IMR-90 (cell line): ENCODE data around the gene PPM1A. TPM values are rescaled to one million over a fixed set of nuclear protein-coding genes. Genes with fewer than 3 reads are reported as not detected.
A peak's percentile ranks its signal among the peaks of the same experiment; 100 is the strongest.

Source experiments
- ATAC-seq: fragments of 200-7000 bp; cut with Tn5 transposase; 2 replicates; pipeline ENCODE4 v1.9.1; 2020; ENCODE audit warnings: low read depth, mild to moderate bottlenecking, moderate library complexity
- BruUV-seq: library from RNA; stranded (reverse); fragments of 400-500 nt; replicated peaks from 2 replicates; lab custom pipeline; 2021; lab: Mats Ljungman, UMichigan
- CTCF ChIA-PET: fragments of 300-600 bp; formaldehyde crosslinking; extraction: SDS; loops from one replicate; lab custom pipeline; 2021; ENCODE audit warnings: antibody characterized with exemption; lab: Yijun Ruan, JAX
- POLR2A ChIA-PET: fragments of 300-600 bp; sonication (Branson Sonifier 250); formaldehyde crosslinking; loops from one replicate; lab custom pipeline; 2022; ENCODE audit warnings: antibody characterized with exemption; ENCODE audit not compliant: unreplicated experiment; lab: Charles Lee
- DNase-seq: peaks from one replicate; pipeline ENCODE4 v3.0.0; 2013
- H2AFZ ChIP-seq: replicated peaks from 2 replicates; pipeline ENCODE3; 2013; ENCODE audit warnings: low read length, mild to moderate bottlenecking; ENCODE audit not compliant: poor library complexity
- H2AK5ac ChIP-seq: 2 replicates; pipeline ENCODE4 v1.6.1; 2013; ENCODE audit warnings: low read depth, low read length, inconsistent platforms
- H2AK9ac ChIP-seq: replicated peaks from 2 replicates; pipeline ENCODE3; 2013; ENCODE audit warnings: mild to moderate bottlenecking, low read depth, low read length, moderate library complexity; ENCODE audit not compliant: poor library complexity
- H2BK120ac ChIP-seq: 2 replicates; pipeline ENCODE4 v1.6.1; 2013; ENCODE audit warnings: low read depth, low read length, inconsistent platforms
- H2BK15ac ChIP-seq: 3 replicates; pipeline ENCODE4 v1.6.1; 2013; ENCODE audit warnings: low read depth, low read length, inconsistent platforms
- H2BK20ac ChIP-seq: 2 replicates; pipeline ENCODE4 v1.6.1; 2013; ENCODE audit warnings: low read depth, mild to moderate bottlenecking, inconsistent platforms, low read length, moderate library complexity
- H2BK5ac ChIP-seq: 2 replicates; pipeline ENCODE4 v1.6.1; 2013; ENCODE audit warnings: mild to moderate bottlenecking, low read depth, low read length, inconsistent platforms; ENCODE audit not compliant: poor library complexity, severe bottlenecking
- H3K14ac ChIP-seq: replicated peaks from 2 replicates; pipeline ENCODE4 v1.6.1; 2013; ENCODE audit warnings: low read depth, low read length, inconsistent platforms
- H3K18ac ChIP-seq: 2 replicates; pipeline ENCODE4 v1.6.1; 2013; ENCODE audit warnings: low read depth, low read length, control low read depth
- H3K23ac ChIP-seq: 2 replicates; pipeline ENCODE4 v1.6.1; 2013; ENCODE audit warnings: low read depth, low read length, inconsistent platforms
- H3K27ac ChIP-seq: 2 replicates; pipeline ENCODE4 v1.5.1; 2013; ENCODE audit warnings: mild to moderate bottlenecking, control low read depth, low read length; ENCODE audit not compliant: insufficient read depth
- H3K27me3 ChIP-seq: 2 replicates; pipeline ENCODE4 v1.6.1; 2013; ENCODE audit warnings: low read length; ENCODE audit not compliant: control insufficient read depth, insufficient read depth
- H3K36me3 ChIP-seq: 2 replicates; pipeline ENCODE4 v1.6.1; 2013; ENCODE audit warnings: low read length, mixed read lengths; ENCODE audit not compliant: control insufficient read depth, insufficient read depth
- H3K4ac ChIP-seq: 2 replicates; pipeline ENCODE4 v1.6.1; 2013; ENCODE audit warnings: low read depth, low read length, inconsistent platforms
- H3K4me1 ChIP-seq: 2 replicates; pipeline ENCODE4 v1.6.1; 2013; ENCODE audit warnings: low read length, mixed read lengths; ENCODE audit not compliant: control insufficient read depth, insufficient read depth
- H3K4me2 ChIP-seq: 2 replicates; pipeline ENCODE4 v1.6.1; 2013; ENCODE audit warnings: low read depth, mild to moderate bottlenecking, control low read depth, low read length, moderate library complexity
- H3K4me3 ChIP-seq: 2 replicates; pipeline ENCODE4 v1.5.1; 2013; ENCODE audit warnings: low read depth, mild to moderate bottlenecking, control low read depth, low read length, moderate library complexity; ENCODE audit not compliant: insufficient read depth
- H3K56ac ChIP-seq: 2 replicates; pipeline ENCODE4 v1.6.1; 2013; ENCODE audit warnings: low read length, inconsistent platforms; ENCODE audit not compliant: insufficient read depth; ENCODE audit errors: extremely low read depth
- H3K79me1 ChIP-seq, 2 experiments: 2 replicates each; pipeline ENCODE4 v1.6.1; 2013; ENCODE audit warnings: low read length in 2 of 2, inconsistent platforms in 1 of 2, low read depth in 1 of 2
- H3K9ac ChIP-seq: 2 replicates; pipeline ENCODE4 v1.6.1; 2013; ENCODE audit warnings: low read depth, low read length, control low read depth
- H3K9me1 ChIP-seq: 2 replicates; pipeline ENCODE4 v1.6.1; 2013; ENCODE audit warnings: low read length, inconsistent platforms; ENCODE audit not compliant: insufficient read depth
- H3K9me3 ChIP-seq: 2 replicates; pipeline ENCODE4 v1.6.1; 2013; ENCODE audit warnings: low read length; ENCODE audit not compliant: control insufficient read depth, insufficient read depth
- H4K20me1 ChIP-seq: 2 replicates; pipeline ENCODE4 v1.6.1; 2013; ENCODE audit warnings: low read length, inconsistent platforms; ENCODE audit not compliant: insufficient read depth
- H4K5ac ChIP-seq: 2 replicates; pipeline ENCODE4 v1.6.1; 2013; ENCODE audit warnings: mild to moderate bottlenecking, low read depth, low read length, control low read depth
- H4K8ac ChIP-seq, 2 experiments: 2 replicates each; pipeline ENCODE4 v1.6.1; 2013; ENCODE audit warnings: low read depth in 2 of 2, low read length in 2 of 2, control low read depth in 1 of 2, inconsistent platforms in 1 of 2
- H4K91ac ChIP-seq: 2 replicates; pipeline ENCODE4 v1.6.1; 2013; ENCODE audit warnings: low read depth, low read length, inconsistent platforms; ENCODE audit not compliant: insufficient read depth
- BHLHE40 ChIP-seq: fragments of 150-350 bp; IDR thresholded peaks from 2 replicates; pipeline ENCODE4 v1.6.1; 2016; ENCODE audit warnings: mild to moderate bottlenecking, low read depth, low read length
- CEBPB ChIP-seq: IDR thresholded peaks from 2 replicates; pipeline ENCODE4 v1.6.1; 2012; ENCODE audit warnings: low read depth, low read length, improper control_type of control experiment
- CHD1 ChIP-seq: IDR thresholded peaks from 2 replicates; pipeline ENCODE4 v1.6.1; 2012; ENCODE audit warnings: low read depth, low read length, improper control_type of control experiment
- ELK1 ChIP-seq: fragments of 150-350 bp; IDR thresholded peaks from 2 replicates; pipeline ENCODE4 v1.6.1; 2016; ENCODE audit warnings: low read depth, mild to moderate bottlenecking, low read length, moderate library complexity, borderline replicate concordance
- FOS ChIP-seq: fragments of 150-350 bp; IDR thresholded peaks from 2 replicates; pipeline ENCODE4 v1.6.1; 2016; ENCODE audit warnings: low read depth, low read length
- MAFK ChIP-seq: IDR thresholded peaks from 2 replicates; pipeline ENCODE4 v1.6.1; 2012; ENCODE audit warnings: low read depth, low read length, improper control_type of control experiment
- MAZ ChIP-seq: IDR thresholded peaks from 2 replicates; pipeline ENCODE4 v1.6.1; 2012; ENCODE audit warnings: low read depth, mild to moderate bottlenecking, low read length, improper control_type of control experiment, moderate library complexity, borderline replicate concordance
- MXI1 ChIP-seq: IDR thresholded peaks from 2 replicates; pipeline ENCODE4 v1.6.1; 2012; ENCODE audit warnings: low read depth, mild to moderate bottlenecking, low read length, moderate library complexity, borderline replicate concordance
- NFE2L2 ChIP-seq: fragments of 150-350 bp; IDR thresholded peaks from 2 replicates; pipeline ENCODE4 v1.6.1; 2016; ENCODE audit warnings: low read depth, mild to moderate bottlenecking, low read length
- POLR2A ChIP-seq: IDR thresholded peaks from 2 replicates; pipeline ENCODE4 v1.6.1; 2012; ENCODE audit warnings: mild to moderate bottlenecking, low read depth, low read length
- RAD21 ChIP-seq: IDR thresholded peaks from 2 replicates; pipeline ENCODE4 v1.6.1; 2012; ENCODE audit warnings: low read length, improper control_type of control experiment
- RCOR1 ChIP-seq: IDR thresholded peaks from 2 replicates; pipeline ENCODE4 v1.6.1; 2012; ENCODE audit warnings: mild to moderate bottlenecking, low read length, improper control_type of control experiment; ENCODE audit not compliant: insufficient replicate concordance
- RFX5 ChIP-seq: IDR thresholded peaks from 2 replicates; pipeline ENCODE4 v1.8.0; 2012; ENCODE audit warnings: low read depth, mild to moderate bottlenecking, low read length, moderate library complexity
- SMC3 ChIP-seq: fragments of 150-350 bp; IDR thresholded peaks from 2 replicates; pipeline ENCODE4 v1.6.1; 2016; ENCODE audit warnings: low read depth, mild to moderate bottlenecking, antibody characterized with exemption, low read length, moderate library complexity
- WGBS, 2 experiments: methylation state at CpG; one replicate each; pipeline versions ENCODE4 v1.1.5 to v1.1.7; 2013; ENCODE audit warnings: missing lambda C conversion rate in 2 of 2; ENCODE audit not compliant: insufficient read length in 1 of 2; ENCODE audit errors: extremely low coverage in 2 of 2; 5-methylcytosine and 5-hydroxymethylcytosine counted together
- dilution Hi-C: fragments of 300-500 bp; cut with HindIII; formaldehyde crosslinking; loops from one replicate; pipeline ENCODE4 v1.14.3; 2018; ENCODE audit warnings: low sequenced_read_pairs; ENCODE audit not compliant: unreplicated experiment
- in situ Hi-C: fragments of 300-500 bp; cut with MboI; formaldehyde crosslinking; loops from 3 replicates; pipeline ENCODE4 v1.14.3; 2019; ENCODE audit warnings: low sequenced_read_pairs, inconsistent platforms, mixed read lengths
- intact Hi-C: fragments of 100-400 bp; cut with micrococcal nuclease; formaldehyde crosslinking; loops from 2 replicates; pipeline ENCODE4 v1.10.0; 2022
- polyA plus RNA-seq, 3 experiments: library from polyadenylated mRNA; depleted of rRNA; stranded (reverse); fragments of >200 nt; gene quantifications; 2 replicates each; pipeline ENCODE4 v1.2.3, GENCODE V29; 2012; ENCODE audit warnings: low replicate concordance in 1 of 3
- total RNA-seq: library from RNA; depleted of rRNA; stranded (reverse); fragments of >200 nt; gene quantifications from 2 replicates; pipeline ENCODE4 v1.2.3, GENCODE V29; 2012
- TF ChIP-seq, protein P1 (sequence below): conservative IDR thresholded peaks from 2 replicates; pipeline ENCODE4 v1.5.1; 2012; ENCODE audit warnings: mild to moderate bottlenecking, low read depth, low read length, improper control_type of control experiment
- TF ChIP-seq, protein P2 (sequence below): fragments of 150-350 bp; IDR thresholded peaks from 2 replicates; pipeline ENCODE4 v1.6.1; 2017; ENCODE audit warnings: mild to moderate bottlenecking, antibody characterized with exemption, low read length, low read depth

Gene PPM1A
- total and polyA plus RNA-seq, 2 of the 4 experiments (the other 2 are of a cell fraction): 14.3 to 15.1 TPM

- Histone ChIP-seq H3K79me1 (no peaks in the 10 kb centered on the region), H2AFZ (no peak overlapping the region), H3K9me1 (no peaks in the 10 kb centered on the region), H3K18ac (no peak overlapping the region), H2BK120ac (no peak overlapping the region), H2BK15ac (no peak overlapping the region), H4K8ac (no peak overlapping the region), H2AK5ac (no peak overlapping the region), H3K4ac (no peak overlapping the region), H2AK9ac (no peak overlapping the region), H3K4me2 (no peak overlapping the region), H3K27me3 (peaks cover 6% of the 10 kb centered on the region), H4K91ac (no peak overlapping the region), H3K36me3 (no peaks in the 10 kb centered on the region), H3K4me3 (no peak overlapping the region), H4K5ac (no peak overlapping the region), H2BK5ac (no peak overlapping the region), H3K9ac (no peak overlapping the region), H3K23ac (no peak overlapping the region), H3K9me3 (no peaks in the 10 kb centered on the region), H2BK20ac (no peak overlapping the region), H3K14ac (no peak overlapping the region), H3K4me1 (no peaks in the 10 kb centered on the region), H3K56ac (no peak overlapping the region), H3K27ac (no peak overlapping the region), H4K20me1 (no peaks in the 10 kb centered on the region)
- CTCF ChIA-PET: interaction anchor here (0.7 kb wide), 1 partner anchor 15 kb away, joined by 3 read pairs; no protein-coding TSS in a partner anchor
- in situ Hi-C loops: no loop called here
- dilution Hi-C loops: no loop called here
- ATAC-seq: peak; percentile 67
- no peak for TF ChIP-seq CHD1
- TF ChIP-seq, protein P1, sequence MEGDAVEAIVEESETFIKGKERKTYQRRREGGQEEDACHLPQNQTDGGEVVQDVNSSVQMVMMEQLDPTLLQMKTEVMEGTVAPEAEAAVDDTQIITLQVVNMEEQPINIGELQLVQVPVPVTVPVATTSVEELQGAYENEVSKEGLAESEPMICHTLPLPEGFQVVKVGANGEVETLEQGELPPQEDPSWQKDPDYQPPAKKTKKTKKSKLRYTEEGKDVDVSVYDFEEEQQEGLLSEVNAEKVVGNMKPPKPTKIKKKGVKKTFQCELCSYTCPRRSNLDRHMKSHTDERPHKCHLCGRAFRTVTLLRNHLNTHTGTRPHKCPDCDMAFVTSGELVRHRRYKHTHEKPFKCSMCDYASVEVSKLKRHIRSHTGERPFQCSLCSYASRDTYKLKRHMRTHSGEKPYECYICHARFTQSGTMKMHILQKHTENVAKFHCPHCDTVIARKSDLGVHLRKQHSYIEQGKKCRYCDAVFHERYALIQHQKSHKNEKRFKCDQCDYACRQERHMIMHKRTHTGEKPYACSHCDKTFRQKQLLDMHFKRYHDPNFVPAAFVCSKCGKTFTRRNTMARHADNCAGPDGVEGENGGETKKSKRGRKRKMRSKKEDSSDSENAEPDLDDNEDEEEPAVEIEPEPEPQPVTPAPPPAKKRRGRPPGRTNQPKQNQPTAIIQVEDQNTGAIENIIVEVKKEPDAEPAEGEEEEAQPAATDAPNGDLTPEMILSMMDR: no peak
- TF ChIP-seq, protein P2, sequence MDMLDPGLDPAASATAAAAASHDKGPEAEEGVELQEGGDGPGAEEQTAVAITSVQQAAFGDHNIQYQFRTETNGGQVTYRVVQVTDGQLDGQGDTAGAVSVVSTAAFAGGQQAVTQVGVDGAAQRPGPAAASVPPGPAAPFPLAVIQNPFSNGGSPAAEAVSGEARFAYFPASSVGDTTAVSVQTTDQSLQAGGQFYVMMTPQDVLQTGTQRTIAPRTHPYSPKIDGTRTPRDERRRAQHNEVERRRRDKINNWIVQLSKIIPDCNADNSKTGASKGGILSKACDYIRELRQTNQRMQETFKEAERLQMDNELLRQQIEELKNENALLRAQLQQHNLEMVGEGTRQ: no peak
- TF ChIP-seq RCOR1: no peak
- TF ChIP-seq MXI1: no peak
- no peak for TF ChIP-seq MAFK
- TF ChIP-seq FOS: no peak
- TF ChIP-seq MAZ: no peak
- TF ChIP-seq BHLHE40: no peak
- no peak for TF ChIP-seq RFX5
- no peak for TF ChIP-seq NFE2L2
- no peak for TF ChIP-seq SMC3
- TF ChIP-seq ELK1: no peak
- no peak for TF ChIP-seq CEBPB
- TF ChIP-seq POLR2A: no peak
- TF ChIP-seq RAD21: no peak
- intact Hi-C loops: no loop called here
- POLR2A ChIA-PET: no interaction called here
- no TSS peak for BruUV-seq
- peak; percentile 31 for DNase-seq
- no CpG with 5 or more reads among the region's 3 CpGs for WGBS, 2 experiments
Observed at GRCh38 chr14:60309867-60310552, 61.0 kb downstream of the PPM1A start.
